B cell (primary cell): ENCODE measurements around the gene PCSK6. TPM values are rescaled to one million over a fixed set of nuclear protein-coding genes. Genes with fewer than 3 reads are reported as not detected.

Source experiments
- ATAC-seq: fragments of 200-7000 bp; cut with Tn5 transposase; one replicate; pipeline ENCODE4 v1.10.0; 2021; ENCODE audit warnings: low read depth, mild to moderate bottlenecking, moderate number of reproducible peaks, moderate library complexity
- CTCF ChIA-PET: fragments of 350-600 bp; sonication (Branson Sonifier 250); formaldehyde crosslinking; loops from one replicate; lab custom pipeline; 2021; ENCODE audit warnings: antibody characterized with exemption, inconsistent platforms; lab: Charles Lee
- POLR2A ChIA-PET: fragments of 350-600 bp; sonication (Branson Sonifier 250); formaldehyde crosslinking; loops from one replicate; lab custom pipeline; 2021; ENCODE audit warnings: antibody characterized with exemption; lab: Charles Lee
- DNase-seq: peaks from one replicate; pipeline ENCODE4 v3.0.0; 2013
- H2AFZ ChIP-seq: 2 replicates; pipeline ENCODE4 v1.6.1; 2012; ENCODE audit warnings: mild to moderate bottlenecking, low read depth, low read length; ENCODE audit not compliant: insufficient read depth, poor library complexity, severe bottlenecking
- H3K27ac ChIP-seq, 2 donors: 1 replicate in 1 of 2; 2 replicates in 1 of 2; pipeline ENCODE4 v1.5.1; 2012 to 2013; ENCODE audit warnings: low read length in 2 of 2, mild to moderate bottlenecking in 2 of 2, moderate library complexity in 1 of 2
- H3K27me3 ChIP-seq, 4 experiments: fragments of 200-600 bp in 1 of 4; sonication (generic) in 1 of 4; replicated peaks in 1 of 4; 1 replicate in 2 of 4; 2 replicates in 2 of 4; pipeline versions ENCODE4 v1.6.1 to v1.7.0; 2013 to 2016; ENCODE audit warnings: low read length in 3 of 4, mild to moderate bottlenecking in 2 of 4, mixed read lengths in 1 of 4, moderate library complexity in 1 of 4; ENCODE audit not compliant: insufficient read depth in 4 of 4, control insufficient read depth in 3 of 4; ENCODE audit errors: control extremely low read depth in 1 of 4
- H3K36me3 ChIP-seq, 2 experiments: replicated peaks in 1 of 2; 1 replicate in 1 of 2; 2 replicates in 1 of 2; pipeline versions ENCODE4 v1.6.1 to v1.7.1; 2013; ENCODE audit warnings: low read length in 1 of 2; ENCODE audit not compliant: insufficient read depth in 2 of 2, control insufficient read depth in 1 of 2; ENCODE audit errors: control extremely low read depth in 1 of 2, extremely low read depth in 1 of 2
- H3K4me1 ChIP-seq, 2 donors: fragments of 200-600 bp in 1 of 2; sonication (generic) in 1 of 2; 1 replicate in 1 of 2; 2 replicates in 1 of 2; pipeline versions ENCODE4 v1.5.1 to v1.6.1; 2013 to 2017; ENCODE audit warnings: low read length in 2 of 2; ENCODE audit not compliant: control insufficient read depth in 2 of 2, insufficient read depth in 2 of 2
- H3K4me2 ChIP-seq: replicated peaks from 2 replicates; pipeline ENCODE3; 2012; ENCODE audit warnings: mild to moderate bottlenecking, low read depth, low read length; ENCODE audit not compliant: poor library complexity, severe bottlenecking
- H3K4me3 ChIP-seq, 5 experiments: fragments of 200-600 bp in 1 of 5; sonication (generic) in 1 of 5; 1 replicate in 3 of 5; 2 replicates in 2 of 5; pipeline versions ENCODE4 v1.5.1 to v1.7.0; 2011 to 2016; ENCODE audit warnings: low read length in 4 of 5, mild to moderate bottlenecking in 4 of 5, low read depth in 2 of 5, control low read depth in 1 of 5, moderate library complexity in 1 of 5; ENCODE audit not compliant: insufficient read depth in 1 of 5; ENCODE audit errors: control extremely low read depth in 1 of 5, extremely low read depth in 1 of 5
- H3K79me2 ChIP-seq: fragments of 200-600 bp; sonication (generic); one replicate; pipeline ENCODE4 v1.6.0; 2016; ENCODE audit warnings: low read length; ENCODE audit not compliant: control insufficient read depth, insufficient read depth
- H3K9ac ChIP-seq: fragments of 200-600 bp; sonication (generic); 2 replicates; pipeline ENCODE4 v1.6.1; 2017; ENCODE audit warnings: mild to moderate bottlenecking, low read length, moderate library complexity
- H3K9me3 ChIP-seq, 3 donors: one replicate each; pipeline versions ENCODE4 v1.6.1 to v1.7.1; 2013; ENCODE audit warnings: low read length in 2 of 3; ENCODE audit not compliant: control insufficient read depth in 2 of 3, insufficient read depth in 1 of 3; ENCODE audit errors: control extremely low read depth in 1 of 3
- H4K20me1 ChIP-seq: 2 replicates; pipeline ENCODE4 v1.6.0; 2012; ENCODE audit warnings: mild to moderate bottlenecking, low read length; ENCODE audit not compliant: insufficient read depth, control insufficient read depth, poor library complexity, severe bottlenecking
- H3K27ac Mint-ChIP-seq: one replicate; pipeline ENCODE4 v1.8.0; 2021; ENCODE audit warnings: mixed read lengths
- H3K27me3 Mint-ChIP-seq: one replicate; pipeline ENCODE4 v1.8.0; 2021; ENCODE audit warnings: mixed read lengths
- H3K4me1 Mint-ChIP-seq: one replicate; pipeline ENCODE4 v1.8.0; 2021; ENCODE audit warnings: mixed read lengths
- H3K4me3 Mint-ChIP-seq: one replicate; pipeline ENCODE4 v1.8.0; 2021; ENCODE audit warnings: mixed read lengths
- H3K9me3 Mint-ChIP-seq: one replicate; pipeline ENCODE4 v1.8.0; 2022; ENCODE audit warnings: mixed read lengths; ENCODE audit not compliant: insufficient read depth
- CTCF ChIP-seq: fragments of 200-600 bp; IDR thresholded peaks from one replicate; pipeline ENCODE4 v1.8.0; 2022; ENCODE audit warnings: antibody characterized with exemption, mild to moderate bottlenecking
- EZH2 ChIP-seq: IDR thresholded peaks from 2 replicates; pipeline ENCODE4 v1.6.1; 2012; ENCODE audit warnings: borderline replicate concordance, low read depth, mild to moderate bottlenecking, moderate library complexity, low read length; ENCODE audit not compliant: insufficient read depth, poor library complexity, severe bottlenecking
- WGBS: methylation state at CpG from one replicate; pipeline ENCODE4 v1.1.5; 2013; ENCODE audit warnings: missing lambda C conversion rate; ENCODE audit not compliant: insufficient coverage; 5-methylcytosine and 5-hydroxymethylcytosine counted together
- intact Hi-C: fragments of 100-400 bp; cut with micrococcal nuclease; formaldehyde crosslinking; loops from one replicate; pipeline ENCODE4 v1.10.0; 2022
- polyA plus RNA-seq: library from polyadenylated mRNA; depleted of rRNA; stranded (reverse); fragments of >200 nt; gene quantifications from 2 replicates; pipeline ENCODE4 v1.2.3, GENCODE V29; 2012
- total RNA-seq, 2 donors: library from RNA; stranded (reverse); fragments of 120-200 nt in 1 of 2; gene quantifications; 1 replicate in 1 of 2; 2 replicates in 1 of 2; pipeline versions ENCODE4 v1.2.3 to v1.2.4, GENCODE V29; 2013 to 2022

PCSK6 gene
- total and polyA plus RNA-seq, 2 donors (not counting 1 experiment from before 2014, with no cell fraction given) = 0.66 to 1.6 TPM

GRCh38 chr15:101273534-101273933 lies 216.0 kb downstream of the PCSK6 start:
- Histone ChIP-seq H3K9ac (no peak overlapping the region), H4K20me1 (no peaks in the 10 kb centered on the region), H3K9me3 (no peaks in the 10 kb centered on the region), H3K79me2 (peaks cover 19% of the 10 kb centered on the region), H3K4me1 (peaks cover 10 to 20% of the 10 kb centered on the region in 2 donors), H3K27me3 (no peaks in the 10 kb centered on the region), H3K4me2 (no peak overlapping the region), H2AFZ (no peak overlapping the region), H3K27ac (no peak overlapping the region), H3K36me3 (peaks cover 4 to 48% of the 10 kb centered on the region in 2 experiments), H3K4me3 (no peak overlapping the region)
- no peak for DNase-seq
- intact Hi-C loops = no loop called here
- no peaks in the 10 kb centered on the region for H3K9me3 Mint-ChIP-seq
- no peak overlapping the region for H3K4me3 Mint-ChIP-seq
- WGBS = 97% methylated on average over 4 of the region's 5 CpGs
- ChIA-PET POLR2A (no interaction called here), CTCF (interaction anchor here (2.0 to 4.3 kb wide), 2 partner anchors 15 kb away, joined by 8 to 19 read pairs; no protein-coding TSS in a partner anchor)
- TF ChIP-seq CTCF (no peak), EZH2 (no peak)
- no peak overlapping the region for H3K27ac Mint-ChIP-seq
- peaks cover 12% of the 10 kb centered on the region for H3K4me1 Mint-ChIP-seq
- ATAC-seq = no peak
- no peaks in the 10 kb centered on the region for H3K27me3 Mint-ChIP-seq

- Histone ChIP-seq H3K36me3 (peaks cover 4 to 48% of the 10 kb centered on the region in 2 experiments), H2AFZ (no peak overlapping the region), H3K4me1 (peaks cover 5 to 13% of the 10 kb centered on the region in 2 donors), H3K9ac (no peak overlapping the region), H3K4me2 (no peak overlapping the region), H3K9me3 (no peaks in the 10 kb centered on the region), H3K4me3 (no peak overlapping the region), H3K79me2 (peaks cover 19% of the 10 kb centered on the region), H4K20me1 (no peaks in the 10 kb centered on the region), H3K27ac (no peak overlapping the region), H3K27me3 (no peaks in the 10 kb centered on the region)
- WGBS = 100% methylated on average over 7 of the region's 9 CpGs
- Mint-ChIP-seq H3K4me1 (peaks cover 7% of the 10 kb centered on the region), H3K27me3 (no peaks in the 10 kb centered on the region), H3K4me3 (no peak overlapping the region), H3K27ac (no peak overlapping the region), H3K9me3 (no peaks in the 10 kb centered on the region)
- TF ChIP-seq CTCF (no peak), EZH2 (no peak)
- intact Hi-C loops = no loop called here
- ATAC-seq (no peak), DNase-seq (no peak)
- ChIA-PET POLR2A (no interaction called here), CTCF (interaction anchor here (0.7 to 4.3 kb wide), 4 partner anchors 14 to 264 kb away, joined by 3 to 19 read pairs (median 6); no protein-coding TSS in a partner anchor)
These were observed 216.9 kb downstream of the PCSK6 start for GRCh38 chr15:101272584-101272983.
